Calu3 (cell line): ENCODE data around the gene FREM1. TPM values are rescaled to one million over a fixed set of nuclear protein-coding genes. Genes with fewer than 3 reads are reported as not detected.

Source experiments
- BruUV-seq: library from RNA; stranded (reverse); fragments of 400-500 nt; replicated peaks from 2 replicates; lab custom pipeline; 2021; lab: Mats Ljungman, UMichigan
- CTCF ChIA-PET: fragments of 300-600 bp; sonication (Branson Sonifier 250); formaldehyde crosslinking; loops from one replicate; lab custom pipeline; 2022; ENCODE audit warnings: antibody characterized with exemption; lab: Charles Lee
- DNase-seq: peaks from one replicate; pipeline ENCODE4 v3.0.0; 2022
- H3K27ac Mint-ChIP-seq: one replicate; pipeline ENCODE4 v1.8.0; 2022; ENCODE audit warnings: mixed read lengths; ENCODE audit not compliant: unreplicated experiment
- H3K27me3 Mint-ChIP-seq: one replicate; pipeline ENCODE4 v1.8.0; 2022; ENCODE audit warnings: mixed read lengths; ENCODE audit not compliant: unreplicated experiment
- H3K36me3 Mint-ChIP-seq: one replicate; pipeline ENCODE4 v1.8.0; 2022; ENCODE audit warnings: mild to moderate bottlenecking, moderate library complexity, mixed read lengths; ENCODE audit not compliant: insufficient read depth, unreplicated experiment
- H3K4me1 Mint-ChIP-seq: one replicate; pipeline ENCODE4 v1.8.0; 2022; ENCODE audit warnings: mild to moderate bottlenecking, low read depth, mixed read lengths; ENCODE audit not compliant: unreplicated experiment
- H3K4me3 Mint-ChIP-seq: one replicate; pipeline ENCODE4 v1.8.0; 2022; ENCODE audit warnings: mild to moderate bottlenecking, low read depth, moderate library complexity, mixed read lengths; ENCODE audit not compliant: unreplicated experiment
- H3K9me3 Mint-ChIP-seq: one replicate; pipeline ENCODE4 v1.8.0; 2022; ENCODE audit warnings: low read depth, mixed read lengths; ENCODE audit not compliant: unreplicated experiment
- CTCF ChIP-seq: fragments of 200-600 bp; IDR thresholded peaks from one replicate; pipeline ENCODE4 v1.8.0; 2022; ENCODE audit warnings: antibody characterized with exemption; ENCODE audit not compliant: unreplicated experiment
- intact Hi-C: fragments of 100-400 bp; cut with micrococcal nuclease; formaldehyde crosslinking; loops from one replicate; pipeline ENCODE4 v1.10.0; 2022; ENCODE audit not compliant: unreplicated experiment
- total RNA-seq: library from RNA; stranded (reverse); gene quantifications from 2 replicates; pipeline ENCODE4 v1.2.3, GENCODE V29; 2022

Gene FREM1
- total RNA-seq, 1 experiment from 2014 or later: not detected

- CTCF ChIA-PET: no interaction called here
- no peaks in the 10 kb centered on the region for H3K9me3 Mint-ChIP-seq
- DNase-seq: no peak
- no peaks in the 10 kb centered on the region for H3K36me3 Mint-ChIP-seq
- intact Hi-C loops: no loop called here
- BruUV-seq: no TSS peak
- no peak overlapping the region for H3K4me3 Mint-ChIP-seq
- no peak overlapping the region for H3K27ac Mint-ChIP-seq
- no peaks in the 10 kb centered on the region for H3K4me1 Mint-ChIP-seq
- no peak for TF ChIP-seq CTCF
- H3K27me3 Mint-ChIP-seq: peaks cover 51% of the 10 kb centered on the region
Measured at GRCh38 chr9:14752871-14753270, 157.4 kb downstream of the FREM1 start.

GRCh38 chr9:14752271-14752670 lies 158.0 kb downstream of the FREM1 start:
- no peaks in the 10 kb centered on the region for H3K36me3 Mint-ChIP-seq
- no peak for DNase-seq
- intact Hi-C loops: no loop called here
- no TSS peak for BruUV-seq
- H3K27ac Mint-ChIP-seq: no peak overlapping the region
- H3K4me3 Mint-ChIP-seq: no peak overlapping the region
- H3K4me1 Mint-ChIP-seq: no peaks in the 10 kb centered on the region
- H3K27me3 Mint-ChIP-seq: peaks cover 51% of the 10 kb centered on the region
- CTCF ChIA-PET: no interaction called here
- no peak for TF ChIP-seq CTCF
- H3K9me3 Mint-ChIP-seq: no peaks in the 10 kb centered on the region

GRCh38 chr9:14750821-14751220 lies 159.4 kb downstream of the FREM1 start:
- peaks cover 51% of the 10 kb centered on the region for H3K27me3 Mint-ChIP-seq
- H3K36me3 Mint-ChIP-seq: no peaks in the 10 kb centered on the region
- no peaks in the 10 kb centered on the region for H3K9me3 Mint-ChIP-seq
- H3K4me3 Mint-ChIP-seq: no peak overlapping the region
- TF ChIP-seq CTCF: no peak
- H3K27ac Mint-ChIP-seq: no peak overlapping the region
- BruUV-seq: no TSS peak
- CTCF ChIA-PET: no interaction called here
- DNase-seq: no peak
- H3K4me1 Mint-ChIP-seq: no peaks in the 10 kb centered on the region
- intact Hi-C loops: no loop called here

- H3K36me3 Mint-ChIP-seq: no peaks in the 10 kb centered on the region
- DNase-seq: no peak
- H3K9me3 Mint-ChIP-seq: peaks cover under 1% of the 10 kb centered on the region
- H3K4me3 Mint-ChIP-seq: no peak overlapping the region
- H3K4me1 Mint-ChIP-seq: no peaks in the 10 kb centered on the region
- no TSS peak for BruUV-seq
- TF ChIP-seq CTCF: no peak
- intact Hi-C loops: no loop called here
- peaks cover 51% of the 10 kb centered on the region for H3K27me3 Mint-ChIP-seq
- CTCF ChIA-PET: no interaction called here
- H3K27ac Mint-ChIP-seq: no peak overlapping the region
Measured at GRCh38 chr9:14749741-14750211, 160.5 kb downstream of the FREM1 start.
